ENCODE results near the gene PKMYT1.

PKMYT1 gene

GRCh38 chr16:2962334-2963073 is 17.7 kb downstream of the PKMYT1 start:
- Histone ChIP-seq H3K9me3 (ENCODE audit: insufficient read depth, low read length, severe bottlenecking) (no peaks in the 10 kb centered on the region), H3K4me3 (ENCODE audit: low read depth in 1 of 2, low read length in 2 of 2) (no peak overlapping the region), H3K4me1 (ENCODE audit: insufficient read depth, low read length) (peaks cover 15% of the 10 kb centered on the region; the same call in 1 of the 2 replicates), H3K79me2 (ENCODE audit: insufficient read depth, low read length) (no peaks in the 10 kb centered on the region), H4K20me1 (ENCODE audit: insufficient read depth, low read length) (peaks cover 11% of the 10 kb centered on the region; the same call in 1 of the 2 replicates), H3K27ac (ENCODE audit: low read length) (no peak overlapping the region), H3K9ac (ENCODE audit: low read depth, low read length) (no peak overlapping the region), H2AFZ (ENCODE audit: low read depth, low read length) (no peak overlapping the region), H3K36me3 (ENCODE audit: insufficient read depth, low read length) (no peaks in the 10 kb centered on the region), H3K4me2 (ENCODE audit: insufficient read depth, low read length) (no peak overlapping the region), H3K27me3 (ENCODE audit: insufficient read depth, low read length, poor library complexity) (peaks cover 24% of the 10 kb centered on the region)
- no peak for TF ChIP-seq EZH2 (IDR thresholded peaks at IDR 0.05; ENCODE audit: borderline replicate concordance, low read depth, low read length, severe bottlenecking)
- TF ChIP-seq CTCF (IDR thresholded peaks at IDR 0.05; ENCODE audit: borderline replicate concordance, extremely low read depth, low read length, poor library complexity, severe bottlenecking), result no peak
- DNase-seq, result no peak
- peak; percentile 5; the same call in 2 of the 3 replicates for ATAC-seq (ENCODE audit: insufficient read depth, low read depth)

GRCh38 chr16:2960183-2961010 is 19.8 kb downstream of the PKMYT1 start:
- Histone ChIP-seq H3K27ac (ENCODE audit: low read length) (no peak overlapping the region), H4K20me1 (ENCODE audit: insufficient read depth, low read length) (peaks cover 11% of the 10 kb centered on the region; the same call in 1 of the 2 replicates), H3K4me1 (ENCODE audit: insufficient read depth, low read length) (peaks cover 15% of the 10 kb centered on the region; the same call in 1 of the 2 replicates), H3K9ac (ENCODE audit: low read depth, low read length) (no peak overlapping the region), H3K4me2 (ENCODE audit: insufficient read depth, low read length) (no peak overlapping the region), H3K4me3 (ENCODE audit: low read depth in 1 of 2, low read length in 2 of 2) (no peak overlapping the region), H3K27me3 (ENCODE audit: insufficient read depth, low read length, poor library complexity) (peaks cover 24% of the 10 kb centered on the region), H3K79me2 (ENCODE audit: insufficient read depth, low read length) (no peaks in the 10 kb centered on the region), H2AFZ (ENCODE audit: low read depth, low read length) (no peak overlapping the region), H3K36me3 (ENCODE audit: insufficient read depth, low read length) (no peaks in the 10 kb centered on the region), H3K9me3 (ENCODE audit: insufficient read depth, low read length, severe bottlenecking) (no peaks in the 10 kb centered on the region)
- no peak for TF ChIP-seq CTCF (IDR thresholded peaks at IDR 0.05; ENCODE audit: borderline replicate concordance, extremely low read depth, low read length, poor library complexity, severe bottlenecking)
- DNase-seq, result no peak
- ATAC-seq (ENCODE audit: insufficient read depth, low read depth), result no peak

- DNase-seq (no peak), ATAC-seq (ENCODE audit: insufficient read depth, low read depth) (no peak)
- Histone ChIP-seq H3K4me1 (ENCODE audit: insufficient read depth, low read length) (peaks cover 9% of the 10 kb centered on the region; the same call in 1 of the 2 replicates), H4K20me1 (ENCODE audit: insufficient read depth, low read length) (peaks cover 11% of the 10 kb centered on the region), H3K4me3 (ENCODE audit: low read depth in 1 of 2, low read length in 2 of 2) (no peak overlapping the region), H2AFZ (ENCODE audit: low read depth, low read length) (no peak overlapping the region), H3K9ac (ENCODE audit: low read depth, low read length) (no peak overlapping the region), H3K27me3 (ENCODE audit: insufficient read depth, low read length, poor library complexity) (peaks cover 17% of the 10 kb centered on the region), H3K9me3 (ENCODE audit: insufficient read depth, low read length, severe bottlenecking) (no peaks in the 10 kb centered on the region), H3K79me2 (ENCODE audit: insufficient read depth, low read length) (no peaks in the 10 kb centered on the region), H3K36me3 (ENCODE audit: insufficient read depth, low read length) (no peaks in the 10 kb centered on the region), H3K4me2 (ENCODE audit: insufficient read depth, low read length) (no peak overlapping the region), H3K27ac (ENCODE audit: low read length) (no peak overlapping the region)
- TF ChIP-seq EZH2 (IDR thresholded peaks at IDR 0.05; ENCODE audit: borderline replicate concordance, low read depth, low read length, severe bottlenecking), result no peak
- TF ChIP-seq CTCF (IDR thresholded peaks at IDR 0.05; ENCODE audit: borderline replicate concordance, extremely low read depth, low read length, poor library complexity, severe bottlenecking), result no peak
These were observed 21.0 kb downstream of the PKMYT1 start for GRCh38 chr16:2959206-2959605.

Measured in DND-41 (cell line).